CD4-positive, alpha-beta T cell treated with Interleukin-12 subunit alpha and Interleukin-12 subunit beta, for 1 hour (primary cell): Measurements from ENCODE around the gene C2CD2.
"Not testable (repeated sequence)": the region's sequence is repeated elsewhere in the genome, so short reads cannot be mapped to it uniquely, and the experiment has no call there.

Source experiments
- DNase-seq: peaks from one replicate; pipeline ENCODE4 v3.0.0-alpha.2; 2020

The C2CD2 gene

DNA sequence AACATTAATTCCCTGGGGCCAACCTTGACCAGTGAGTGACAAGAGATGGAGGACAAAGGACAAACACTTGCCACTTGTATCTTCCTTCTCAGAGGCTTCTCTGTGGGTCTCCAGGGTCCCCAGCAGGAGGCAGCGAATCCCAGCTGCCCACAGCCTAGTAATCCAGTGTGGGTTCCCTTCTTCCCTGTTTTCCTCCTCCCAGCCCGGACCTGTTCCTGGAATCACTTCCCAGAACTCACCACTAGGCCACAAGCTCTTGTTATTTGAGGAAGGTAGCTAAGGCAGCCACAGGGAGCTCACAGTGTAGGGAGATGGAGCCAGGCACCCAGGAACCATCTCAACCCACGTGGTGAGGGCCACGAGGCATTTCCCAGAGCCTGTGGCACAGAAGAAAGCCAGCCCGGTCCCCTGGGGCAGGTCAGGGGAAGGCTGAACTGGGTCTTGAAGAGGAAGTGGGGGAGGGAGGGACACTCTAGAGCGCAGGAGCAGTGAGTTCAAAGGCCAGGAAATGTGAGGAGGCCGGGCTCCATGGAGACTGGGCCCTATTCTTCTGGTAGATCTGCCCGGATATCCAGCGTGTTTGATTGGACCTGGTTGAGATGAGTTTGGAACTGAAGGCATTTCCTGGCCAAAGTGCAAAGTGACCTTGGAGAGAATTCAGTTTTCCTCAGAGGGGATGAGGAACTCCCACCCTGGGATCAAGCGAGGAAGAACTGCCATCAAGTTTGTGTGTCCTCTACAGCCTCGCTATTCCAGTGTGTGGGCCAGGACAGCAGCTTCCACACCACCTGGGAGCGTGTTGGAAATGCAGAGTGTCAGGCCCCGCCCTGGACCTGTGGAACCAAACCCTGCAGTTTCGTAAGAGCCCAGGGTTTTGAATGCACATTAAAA lies 20.3 kb upstream of the C2CD2 start:
- DNase-seq = peak; percentile 16

DNA sequence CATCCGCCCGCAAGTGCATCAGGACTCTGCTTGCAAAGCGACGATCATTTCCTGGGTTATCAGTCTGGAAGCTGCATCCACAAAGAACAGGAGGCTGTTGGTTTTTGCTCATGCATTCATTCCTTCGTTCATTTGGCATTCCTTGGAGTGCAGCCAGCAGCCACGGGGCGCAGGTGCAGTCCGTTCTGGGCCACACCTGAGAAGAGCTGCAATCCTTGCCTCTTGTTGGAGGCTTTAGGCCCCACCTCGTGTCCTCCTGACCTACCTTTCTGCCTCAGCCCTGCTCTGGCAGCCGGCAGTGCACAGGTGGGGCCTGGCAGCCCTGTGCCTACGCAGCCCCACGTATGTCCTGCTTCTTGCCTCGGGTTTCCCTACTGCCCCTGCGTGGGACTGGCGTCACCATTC lies 19.6 kb upstream of the C2CD2 start:
- DNase-seq = no peak

GRCh38 chr21:41972511-41973205 lies 18.8 kb upstream of the C2CD2 start:
- no peak for DNase-seq

GRCh38 chr21:41971891-41972290 lies 18.1 kb upstream of the C2CD2 start:
- no peak for DNase-seq

- DNase-seq = no peak
These were observed 17.2 kb upstream of the C2CD2 start for GRCh38 chr21:41970751-41971653.

DNA sequence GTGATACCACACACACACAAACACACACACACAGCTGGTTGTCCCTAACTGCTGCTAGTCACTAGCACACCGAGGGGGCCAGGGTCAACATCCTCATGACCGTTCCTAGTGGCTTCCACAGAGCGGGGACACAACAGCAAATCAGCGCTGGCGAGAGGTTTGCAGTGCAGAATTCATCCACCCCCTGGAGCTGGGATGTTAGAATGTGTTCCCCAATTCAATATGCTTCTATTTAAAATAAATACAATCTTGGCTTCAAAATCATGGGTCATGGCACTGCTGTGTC lies 16.2 kb upstream of the C2CD2 start:
- no peak for DNase-seq

DNA sequence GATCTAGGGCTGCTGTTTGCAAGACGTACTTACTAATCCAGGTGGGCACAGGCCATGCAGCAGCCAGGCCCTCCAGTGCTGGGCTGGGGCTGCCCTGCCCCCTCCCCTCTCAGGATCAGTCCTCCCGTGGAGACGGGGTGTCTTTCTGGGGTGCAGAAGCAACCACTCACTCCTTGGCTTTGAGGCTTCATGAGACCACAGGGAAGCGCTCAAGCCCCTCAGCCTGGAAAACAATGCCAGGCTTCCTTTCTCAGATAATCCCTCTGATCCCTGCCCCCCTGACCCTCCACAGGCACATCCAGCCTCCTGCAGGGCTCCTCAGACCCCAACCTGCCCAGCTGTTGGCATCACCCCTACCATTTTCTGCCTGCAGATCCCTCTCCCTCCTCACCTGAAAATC lies 13.9 kb upstream of the C2CD2 start:
- DNase-seq = no peak

DNA sequence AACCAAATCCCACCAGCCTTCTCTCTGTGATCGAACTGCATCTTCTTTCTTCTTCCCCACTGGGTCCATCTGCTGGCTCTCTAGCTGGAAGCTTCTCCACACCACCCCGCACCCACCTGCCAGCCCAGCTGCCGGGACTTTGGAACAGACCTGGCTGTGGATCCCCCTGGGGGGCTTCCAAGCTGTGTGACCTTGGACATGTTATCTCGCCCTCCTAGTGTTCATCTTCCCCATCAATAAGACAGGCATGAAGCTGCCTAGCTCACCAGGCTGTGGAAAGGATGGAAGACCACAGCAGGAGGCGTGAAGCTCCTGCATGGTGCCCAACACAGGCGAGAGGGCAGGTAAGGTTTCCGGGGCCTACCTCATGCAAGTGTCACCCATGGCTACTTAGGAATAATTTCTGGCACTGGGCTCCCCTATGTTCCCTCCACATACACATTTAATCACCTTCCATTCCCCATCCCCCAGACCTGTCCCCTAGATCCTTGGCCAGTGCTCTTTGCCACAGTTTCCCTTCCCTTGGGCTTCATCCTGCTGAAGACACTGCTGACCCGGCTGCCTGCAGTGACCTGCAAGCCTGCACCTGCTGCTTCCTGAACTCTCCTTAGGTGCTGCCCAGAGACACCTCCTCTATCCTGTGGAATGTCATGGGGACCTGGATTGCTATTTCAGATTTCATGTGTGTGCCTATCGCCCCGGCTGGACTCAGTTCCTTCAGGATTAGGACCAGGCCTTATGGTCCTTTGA lies 13.2 kb upstream of the C2CD2 start:
- DNase-seq = no peak

DNA sequence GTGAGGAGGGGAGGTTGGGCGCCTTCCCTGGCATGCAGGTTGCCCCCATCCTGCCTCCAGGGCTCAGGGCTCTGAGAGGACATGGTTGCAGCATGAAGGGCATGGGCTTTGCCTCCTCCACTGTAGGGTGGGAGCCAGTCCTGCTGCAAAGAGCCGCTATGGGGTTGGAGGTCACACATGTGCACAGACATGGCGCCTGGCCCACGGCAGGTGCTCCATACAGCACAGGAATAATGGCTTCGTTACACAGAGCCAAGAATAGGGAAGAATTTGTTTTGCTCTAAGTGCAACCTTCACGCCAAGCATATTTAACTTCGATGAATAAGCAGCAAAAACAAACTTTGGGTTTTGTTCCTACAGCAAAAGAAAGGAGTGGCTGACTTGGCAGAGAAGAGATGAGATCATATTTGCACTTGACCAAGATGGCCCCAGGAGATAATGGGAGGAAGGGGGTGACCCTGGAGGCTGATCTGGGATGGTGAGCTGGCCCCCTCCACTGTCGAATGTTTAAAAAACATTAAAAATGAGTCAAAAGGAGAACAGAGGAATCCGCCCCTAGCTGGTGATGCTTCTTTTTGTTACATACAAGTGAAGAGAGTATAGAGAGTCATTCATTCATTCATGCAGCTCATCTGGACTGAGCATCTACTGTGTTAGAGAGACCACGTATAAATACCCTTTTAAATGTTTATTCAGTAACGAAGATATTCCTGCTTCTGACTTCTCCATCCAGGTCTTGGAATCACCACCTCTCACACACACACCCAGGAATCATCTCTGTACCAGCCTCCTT lies 12.4 kb upstream of the C2CD2 start:
- no peak for DNase-seq

- no peak for DNase-seq
These were observed 11.7 kb upstream of the C2CD2 start for GRCh38 chr21:41965461-41966013.

DNA sequence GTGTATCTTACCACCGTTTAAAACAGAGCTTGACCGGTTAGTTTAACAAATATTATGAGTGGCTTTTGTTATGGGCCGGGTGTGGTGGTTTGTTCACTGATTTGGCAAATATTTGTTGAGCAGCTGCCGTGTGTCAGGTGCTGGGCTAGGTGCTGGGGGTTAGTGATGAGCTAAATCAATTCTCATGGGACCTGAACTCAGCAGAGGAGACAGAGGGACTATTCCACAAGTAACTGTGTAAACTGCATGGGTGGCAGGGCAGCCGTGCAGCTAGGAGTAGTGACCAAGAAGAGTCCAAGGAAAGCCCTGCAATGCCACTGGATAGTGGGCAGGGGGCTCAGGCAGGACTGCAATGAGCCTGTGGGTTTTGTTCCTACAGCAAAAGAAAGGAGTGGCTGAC lies 11.2 kb upstream of the C2CD2 start:
- no peak for DNase-seq

- no peak for DNase-seq
These were observed 10.4 kb upstream of the C2CD2 start for GRCh38 chr21:41964171-41964570.

DNA sequence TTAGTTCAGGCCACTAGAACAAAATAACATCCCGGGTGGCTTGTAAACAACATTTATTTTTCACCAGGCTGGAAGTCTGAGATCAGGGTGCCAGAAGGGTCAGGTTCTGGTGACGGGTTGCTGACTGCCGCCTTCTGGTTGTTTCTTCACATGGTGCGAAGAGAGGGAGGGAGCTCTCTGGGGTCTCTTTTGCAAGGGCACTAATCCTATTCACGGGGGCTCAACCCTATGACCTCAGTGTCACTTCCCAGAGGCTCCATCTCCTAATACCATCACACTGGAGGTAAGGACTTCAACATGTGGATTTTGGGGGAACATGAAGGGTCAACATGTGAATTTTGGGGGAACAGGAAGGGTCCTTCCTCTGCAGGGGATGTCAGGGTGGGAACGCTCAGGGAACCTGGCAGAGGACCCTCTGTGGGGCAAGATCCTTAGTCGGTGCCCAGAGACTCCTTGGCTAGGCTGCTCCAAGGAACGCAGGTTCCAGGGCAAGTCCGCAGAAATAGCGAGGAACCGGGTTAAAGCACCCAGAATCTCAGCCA lies 8.7 kb upstream of the C2CD2 start:
- DNase-seq = no peak

DNA sequence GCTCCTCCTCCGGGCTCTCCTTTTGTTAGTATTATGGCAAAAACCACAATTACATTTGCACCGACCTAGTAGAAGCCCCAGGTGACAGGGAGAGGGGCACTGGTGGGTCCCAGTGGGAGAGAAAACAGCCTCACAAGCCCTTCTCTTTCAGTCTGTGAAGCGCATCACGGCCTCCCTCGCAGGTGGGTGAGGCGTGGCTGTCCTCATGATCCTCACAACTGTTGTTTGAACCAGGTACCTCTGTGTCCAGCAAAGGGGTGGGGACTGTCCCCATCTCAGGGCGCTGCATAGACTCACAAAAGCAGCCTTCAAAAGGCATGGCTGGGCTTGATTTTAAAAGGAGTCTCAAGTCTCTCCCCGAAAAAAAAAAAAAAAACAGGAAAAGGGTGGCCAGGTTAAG lies 7.9 kb upstream of the C2CD2 start:
- DNase-seq = no peak

DNA sequence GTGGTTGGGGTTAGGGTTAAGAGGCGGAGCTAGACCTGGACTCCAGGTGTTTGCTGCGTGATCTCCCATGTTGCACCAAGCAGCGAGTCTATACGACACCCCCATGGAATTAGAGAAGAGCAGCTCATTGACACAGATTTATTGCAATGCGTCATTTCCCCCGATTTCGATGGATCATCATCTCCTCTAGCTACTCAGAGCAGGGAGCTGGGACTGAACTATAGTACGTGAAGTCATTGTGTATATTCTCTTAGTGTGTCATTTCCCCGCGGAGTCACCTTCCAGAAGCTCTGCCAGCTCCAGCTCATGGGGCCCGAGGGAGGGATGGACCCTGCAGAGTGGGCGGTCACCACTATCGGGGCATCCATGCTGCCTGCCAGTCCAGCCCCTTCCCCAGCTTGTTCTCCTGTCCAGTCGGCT lies 7.5 kb upstream of the C2CD2 start:
- DNase-seq = no peak

GRCh38 chr21:41960386-41960785 lies 6.6 kb upstream of the C2CD2 start:
- no peak for DNase-seq

GRCh38 chr21:41959697-41960096 lies 5.9 kb upstream of the C2CD2 start:
- not testable (repeated sequence) for DNase-seq

GRCh38 chr21:41958886-41959563 lies 5.2 kb upstream of the C2CD2 start:
- no peak for DNase-seq

DNA sequence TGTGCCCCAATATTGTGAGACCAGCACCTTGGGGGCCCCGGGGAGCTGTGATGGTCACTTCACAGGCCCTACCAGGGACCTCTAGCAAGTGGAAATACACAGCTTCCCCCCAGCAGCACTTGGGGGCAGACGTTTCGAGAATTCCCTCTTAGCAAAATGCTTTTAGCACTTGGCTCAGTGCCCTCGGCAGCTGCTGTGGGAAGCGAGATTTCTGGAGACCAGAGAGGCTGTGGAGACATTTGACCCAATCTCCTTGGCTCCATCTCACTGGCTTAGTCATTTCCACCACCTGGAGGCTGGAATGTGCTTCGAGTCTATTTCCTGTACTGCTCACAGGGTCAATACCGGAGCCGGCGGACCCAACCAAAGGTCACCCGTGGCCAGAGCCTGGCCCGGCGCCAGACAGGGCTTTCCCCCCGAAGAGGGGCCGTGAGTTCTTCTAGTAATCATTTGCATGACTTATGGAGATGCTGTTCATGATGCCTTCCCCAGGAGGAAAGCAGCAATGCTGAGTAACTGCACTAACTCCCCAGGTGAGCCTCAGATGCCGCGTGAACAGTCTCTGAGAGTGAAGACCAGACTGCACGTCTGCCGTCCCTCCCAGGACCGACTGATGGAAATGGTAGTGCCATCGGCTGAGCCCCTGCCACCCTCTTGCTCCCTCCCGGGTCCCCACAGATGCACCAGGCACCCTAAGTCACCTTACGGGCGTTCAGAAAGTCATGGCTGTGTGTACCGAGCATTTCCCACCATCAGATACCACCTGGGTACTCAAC lies 4.4 kb upstream of the C2CD2 start:
- DNase-seq = no peak
